ENCODE measurements around the gene CLTA. TPM values are rescaled to one million over a fixed set of nuclear protein-coding genes. Genes with fewer than 3 reads are reported as not detected.

Gene CLTA
- total RNA-seq, 1 experiment from 2014 or later: 273 TPM

- no peak for DNase-seq (ENCODE audit: low spot score)
Observed at GRCh38 chr9:36188212-36188611, 2.5 kb upstream of the CLTA start.

DNA sequence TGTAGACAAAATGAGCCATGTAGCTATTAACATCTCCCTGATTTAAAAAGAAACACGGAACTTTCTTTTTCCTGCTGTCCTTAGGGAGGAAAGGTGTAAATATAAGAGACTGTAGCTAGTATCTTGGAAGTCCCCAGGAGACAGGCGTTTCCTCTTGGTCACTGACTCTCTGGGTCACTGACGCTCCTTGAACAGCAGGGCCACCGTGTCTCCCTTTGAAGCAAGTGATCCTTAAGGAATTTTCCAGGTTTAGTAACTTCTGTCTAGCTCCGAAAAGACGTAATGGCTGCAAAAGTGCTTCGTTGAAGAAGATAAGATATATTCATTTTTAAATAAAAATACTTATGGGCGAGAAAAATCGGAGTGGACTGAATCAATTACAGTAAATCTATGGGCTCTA lies 745 bp upstream of the CLTA start:
- peak; percentile 32 for DNase-seq (ENCODE audit: low spot score)

DNA sequence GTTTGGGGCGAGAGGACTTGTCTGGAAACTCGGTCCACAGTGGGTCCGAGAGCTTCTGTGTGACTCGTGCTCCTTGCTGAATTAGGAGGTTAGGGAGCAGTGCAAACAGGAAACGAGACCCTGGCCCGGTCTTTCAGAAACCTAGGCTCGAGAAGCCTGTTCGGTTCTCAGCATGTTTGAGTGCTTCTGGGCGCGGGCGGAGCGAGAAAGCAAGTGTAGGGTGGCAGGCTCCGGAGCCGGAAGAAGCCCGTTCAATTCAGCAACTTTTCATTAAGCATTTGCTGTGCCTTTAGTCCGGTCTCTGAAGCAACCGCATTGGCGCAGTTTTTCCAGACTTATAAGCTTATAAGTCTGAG lies 547 bp downstream of the CLTA start:
- peak; percentile 36 for DNase-seq (ENCODE audit: low spot score)

DNA sequence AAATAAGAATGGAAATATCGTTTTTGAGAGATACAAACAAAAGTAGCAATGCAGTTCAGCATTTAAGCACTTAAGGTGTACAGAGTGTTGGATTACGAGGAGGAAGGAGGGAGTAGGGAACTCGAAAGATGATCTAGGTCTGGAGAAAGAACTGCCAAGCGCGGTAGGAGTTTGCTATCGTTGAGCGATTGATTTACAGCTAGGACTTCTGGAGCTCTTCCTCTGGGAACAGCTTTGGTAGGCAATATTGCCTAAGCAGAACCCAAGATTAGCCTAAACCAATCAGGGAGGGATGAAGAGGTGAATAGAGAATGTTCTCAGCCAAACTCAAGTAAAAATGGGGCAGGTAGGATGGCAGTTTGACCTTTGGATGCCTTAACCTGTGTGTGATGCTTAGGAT lies 965 bp downstream of the CLTA start:
- no peak for DNase-seq (ENCODE audit: low spot score)

- DNase-seq (ENCODE audit: low spot score): no peak
Observed at GRCh38 chr9:36192196-36192595, 1.5 kb downstream of the CLTA start.

DNA sequence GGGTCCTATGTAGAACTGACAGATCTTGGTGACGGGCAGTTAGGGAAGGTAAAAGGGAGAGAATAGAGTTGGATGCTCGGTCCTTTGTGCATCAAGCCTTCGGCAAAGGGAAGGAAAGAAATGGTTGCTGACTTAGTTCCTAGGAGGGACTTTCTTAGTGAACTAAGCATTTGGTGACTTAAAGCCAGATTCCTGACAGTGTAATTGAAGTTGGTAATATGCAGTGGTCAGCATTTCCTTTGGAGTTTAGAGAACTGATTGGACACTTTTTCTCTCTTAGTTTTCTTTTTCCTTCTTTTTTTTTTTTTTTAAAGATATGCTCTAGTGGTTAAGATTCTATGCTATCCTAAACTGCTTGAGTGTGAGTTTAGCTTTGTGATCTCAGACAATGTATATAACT lies 2.3 kb downstream of the CLTA start:
- no peak for DNase-seq (ENCODE audit: low spot score)

GRCh38 chr9:36194326-36195000 lies 3.7 kb downstream of the CLTA start:
- DNase-seq (ENCODE audit: low spot score): no peak

GRCh38 chr9:36204906-36205547 lies 14.3 kb downstream of the CLTA start:
- peak; percentile 30 for DNase-seq (ENCODE audit: low spot score)

DNA sequence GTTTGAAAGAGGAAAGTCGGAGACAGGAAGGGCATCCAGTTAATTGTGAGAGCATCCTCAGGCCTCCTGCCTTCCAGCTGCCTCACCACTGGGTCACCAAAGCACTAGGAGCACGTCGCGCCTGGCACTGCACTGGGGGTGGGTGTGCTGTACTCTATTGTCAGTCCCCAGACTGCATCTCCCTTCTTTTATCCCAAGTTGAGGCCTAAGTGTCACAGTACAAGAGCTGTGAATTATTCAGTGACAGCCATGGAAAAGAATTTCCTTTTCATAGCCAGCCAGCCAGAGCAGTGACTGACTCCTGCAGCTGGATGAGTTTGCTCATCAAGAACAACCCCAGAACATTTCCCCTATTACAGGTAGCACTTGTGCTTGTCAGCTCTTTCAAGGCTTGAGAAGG lies 16.3 kb downstream of the CLTA start:
- DNase-seq (ENCODE audit: low spot score): no peak

DNA sequence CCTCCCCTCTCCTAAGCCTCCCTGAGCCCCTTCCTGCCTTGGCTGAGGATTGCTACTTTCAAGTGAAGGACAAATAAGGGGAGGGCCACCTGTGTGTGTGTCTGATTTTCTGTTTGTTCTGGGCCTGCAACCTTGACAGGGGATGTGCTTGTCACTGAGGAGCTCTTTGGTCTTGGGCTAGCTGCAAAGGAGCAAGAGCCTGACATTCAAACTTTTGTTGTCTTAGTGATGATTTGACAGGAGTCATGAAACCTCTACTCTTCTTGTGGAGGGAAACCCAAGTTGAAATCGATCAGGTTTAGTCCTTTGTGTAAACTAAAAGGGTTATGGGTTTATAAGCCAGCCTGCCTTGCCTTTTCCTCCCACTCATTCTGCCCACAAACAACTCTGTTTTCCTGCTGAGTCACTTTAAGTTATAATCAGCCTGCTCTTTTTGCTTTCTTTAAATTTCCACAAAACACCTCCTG lies 16.9 kb downstream of the CLTA start:
- no peak for DNase-seq (ENCODE audit: low spot score)

GRCh38 chr9:36208521-36209253 lies 18.0 kb downstream of the CLTA start:
- no peak for DNase-seq (ENCODE audit: low spot score)

GRCh38 chr9:36210722-36211121 lies 20.0 kb downstream of the CLTA start:
- DNase-seq (ENCODE audit: low spot score): no peak

DNA sequence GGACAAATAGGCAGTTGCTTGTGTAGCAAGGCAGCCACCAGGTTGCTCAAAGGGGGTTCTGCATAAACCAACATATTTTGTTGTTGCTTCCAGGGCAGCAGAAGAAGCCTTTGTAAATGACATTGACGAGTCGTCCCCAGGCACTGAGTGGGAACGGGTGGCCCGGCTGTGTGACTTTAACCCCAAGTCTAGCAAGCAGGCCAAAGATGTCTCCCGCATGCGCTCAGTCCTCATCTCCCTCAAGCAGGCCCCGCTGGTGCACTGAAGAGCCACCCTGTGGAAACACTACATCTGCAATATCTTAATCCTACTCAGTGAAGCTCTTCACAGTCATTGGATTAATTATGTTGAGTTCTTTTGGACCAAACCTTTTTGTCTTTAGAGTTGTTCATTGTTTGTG lies 20.8 kb downstream of the CLTA start:
- no peak for DNase-seq (ENCODE audit: low spot score)

DNA sequence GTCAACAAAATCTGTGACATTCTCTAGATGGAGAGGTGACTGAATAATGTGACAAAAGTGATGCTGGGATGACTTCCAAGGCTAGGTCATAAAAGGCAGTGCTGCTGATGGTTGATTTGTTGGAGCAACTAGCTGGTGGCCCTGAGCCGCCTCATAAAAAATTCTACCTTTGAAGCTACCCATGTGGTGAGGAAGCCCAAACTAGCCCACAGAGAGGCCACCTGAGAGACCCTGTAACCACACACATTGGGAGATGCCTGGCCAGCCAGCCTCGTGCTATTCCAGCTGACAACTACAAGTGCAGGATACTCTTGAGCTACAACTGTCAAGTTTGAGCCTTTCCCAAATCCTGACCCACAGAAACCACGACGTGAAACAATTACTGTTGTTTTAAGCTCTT lies 22.7 kb downstream of the CLTA start:
- DNase-seq (ENCODE audit: low spot score): no peak

- no peak for DNase-seq (ENCODE audit: low spot score)
Observed at GRCh38 chr9:36213989-36214388, 23.3 kb downstream of the CLTA start.

GRCh38 chr9:36214571-36214970 lies 23.9 kb downstream of the CLTA start:
- DNase-seq (ENCODE audit: low spot score): no peak

DNA sequence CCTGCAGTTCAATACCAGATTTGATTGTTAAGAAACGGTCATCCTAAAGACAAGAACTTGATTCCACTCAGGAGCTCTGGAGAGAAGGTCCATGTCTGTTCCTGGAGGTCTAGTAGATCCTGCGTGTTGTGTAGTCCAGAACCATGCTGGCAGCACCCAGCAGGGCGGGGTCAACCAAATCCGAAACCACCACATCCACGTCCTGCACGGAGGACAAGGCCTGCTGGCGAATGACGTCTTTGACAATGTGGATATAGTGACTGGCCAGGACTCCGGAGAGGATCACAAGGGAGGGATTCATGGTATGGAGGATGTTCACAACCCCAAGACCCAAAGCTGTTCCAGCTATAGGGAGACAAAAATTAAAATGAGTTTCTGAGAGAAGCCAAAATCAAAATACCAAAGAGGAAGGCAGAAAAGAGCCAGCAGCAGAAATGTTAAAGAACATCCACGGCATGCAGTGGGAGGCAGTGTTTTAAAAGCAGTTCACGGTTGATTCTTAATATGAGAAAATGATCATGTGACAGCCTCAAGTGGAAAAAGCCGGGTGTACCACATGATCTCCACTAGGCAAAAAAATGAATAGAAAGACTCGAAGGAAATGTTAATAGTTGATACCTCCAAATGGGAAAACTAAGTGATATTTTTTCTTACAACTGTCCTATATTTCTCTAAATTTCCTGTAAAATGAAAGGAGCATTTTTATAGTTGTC lies 26.7 kb downstream of the CLTA start:
- no peak for DNase-seq (ENCODE audit: low spot score)

DNA sequence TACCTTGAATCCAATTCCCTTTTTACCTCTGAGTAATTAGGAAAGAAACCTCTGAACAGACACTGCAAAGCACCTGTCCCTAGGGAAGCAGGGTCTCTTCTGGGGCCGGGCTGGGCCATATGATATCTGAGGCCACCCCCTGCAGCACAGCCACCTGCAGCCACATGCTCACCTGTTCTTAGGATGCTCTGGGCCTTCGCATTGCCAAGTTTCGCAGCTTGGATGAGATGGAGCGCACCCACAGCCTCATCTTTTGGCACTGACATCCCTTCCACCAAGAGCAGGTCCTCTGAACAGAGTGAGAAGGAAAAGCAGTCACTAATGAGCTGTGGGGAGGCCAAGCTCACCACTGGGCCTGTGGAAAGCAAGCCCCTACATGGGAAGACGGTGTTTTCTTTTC lies 27.3 kb downstream of the CLTA start:
- no peak for DNase-seq (ENCODE audit: low spot score)

- no peak for DNase-seq (ENCODE audit: low spot score)
Observed at GRCh38 chr9:36218411-36218901, 27.7 kb downstream of the CLTA start.

DNA sequence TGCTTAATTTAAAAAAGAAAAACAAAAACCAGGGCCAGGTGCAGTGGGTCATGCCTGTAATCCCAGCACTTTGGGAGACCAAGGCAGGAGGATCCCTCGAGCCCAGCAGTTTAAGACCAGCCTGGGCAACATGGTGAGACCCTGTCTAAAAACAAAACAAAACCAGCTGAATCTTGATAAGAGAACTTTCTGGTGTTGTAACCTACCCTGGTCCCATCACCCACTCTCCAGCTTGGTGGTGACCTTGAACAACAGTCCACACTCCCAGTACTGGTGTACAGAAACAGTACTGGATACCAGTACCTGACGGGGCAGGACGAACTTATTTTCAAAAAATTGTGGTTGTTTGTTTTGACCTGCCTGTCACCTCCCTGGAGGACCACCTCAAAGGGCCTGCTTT lies 30.9 kb downstream of the CLTA start:
- DNase-seq (ENCODE audit: low spot score): no peak

- DNase-seq (ENCODE audit: low spot score): no peak
Observed at GRCh38 chr9:36222449-36222848, 31.7 kb downstream of the CLTA start.

DNA sequence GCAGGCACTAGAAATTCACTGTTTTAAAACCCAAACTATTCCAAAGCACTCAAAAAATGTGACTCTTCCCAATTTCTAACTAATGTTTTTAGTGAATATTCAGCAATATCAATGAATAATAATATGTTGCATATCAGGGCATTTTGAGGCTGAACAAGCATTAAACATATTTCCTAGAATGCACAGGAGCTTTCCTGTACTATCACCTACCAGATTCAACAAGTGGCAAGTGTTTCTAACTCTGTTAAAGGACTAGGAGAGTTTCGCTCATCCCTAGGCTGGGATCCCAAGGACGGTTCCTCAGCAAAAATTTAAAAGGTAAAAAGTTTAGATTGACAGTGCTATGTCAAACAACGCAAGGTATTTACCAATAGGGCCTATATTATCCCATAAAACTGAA lies 46.5 kb downstream of the CLTA start:
- DNase-seq (ENCODE audit: low spot score): no peak

Measured in HT-29 (cell line).